Suprapubic skin (tissue), 4 donors: ENCODE measurements around the gene SUGCT. TPM values are rescaled to one million over a fixed set of nuclear protein-coding genes. Genes with fewer than 3 reads are reported as not detected.

Experiments used
- DNase-seq, 2 donors: peaks; one replicate each; pipeline ENCODE4 v3.0.0-alpha.2; 2019; ENCODE audit warnings: low spot score in 2 of 2
- H3K27ac ChIP-seq: fragments of 200-600 bp; sonication (generic); one replicate; pipeline ENCODE4 v1.5.1; 2019
- H3K27me3 ChIP-seq: fragments of 200-600 bp; sonication (generic); one replicate; pipeline ENCODE4 v1.5.1; 2019
- H3K36me3 ChIP-seq: fragments of 200-600 bp; sonication (generic); one replicate; pipeline ENCODE4 v1.5.1; 2019
- H3K4me1 ChIP-seq: fragments of 200-600 bp; sonication (generic); one replicate; pipeline ENCODE4 v1.5.1; 2019
- H3K4me3 ChIP-seq: fragments of 200-600 bp; sonication (generic); one replicate; pipeline ENCODE4 v1.5.1; 2019; ENCODE audit warnings: mild to moderate bottlenecking
- H3K9me3 ChIP-seq: fragments of 200-600 bp; sonication (generic); one replicate; pipeline ENCODE4 v1.5.1; 2019
- EP300 ChIP-seq: sonication (generic); formaldehyde crosslinking; IDR thresholded peaks from one replicate; pipeline ENCODE4 v1.6.1; 2017; ENCODE audit warnings: antibody characterized with exemption
- POLR2A ChIP-seq, 2 donors: fragments of 450-650 bp; IDR thresholded peaks; one replicate each; pipeline ENCODE4 v1.6.1; 2017; ENCODE audit warnings: antibody characterized with exemption in 2 of 2, mild to moderate bottlenecking in 2 of 2, moderate library complexity in 2 of 2
- POLR2AphosphoS5 ChIP-seq, 3 donors: sonication (generic); formaldehyde crosslinking; IDR thresholded peaks; one replicate each; pipeline ENCODE4 v1.6.1; 2017; ENCODE audit warnings: antibody characterized with exemption in 3 of 3
- WGBS: methylation state at CpG from one replicate; pipeline ENCODE4 v1.1.5; 2018; 5-methylcytosine and 5-hydroxymethylcytosine counted together
- total RNA-seq, 4 donors: library from RNA; depleted of rRNA; stranded (reverse); fragments of >200 nt; gene quantifications; one replicate each; pipeline ENCODE4 v1.1.0, GENCODE V29; 2016
- TF ChIP-seq, protein P1 (sequence below), 2 donors: fragments of 200-600 bp in 1 of 2; fragments of 450-650 bp in 1 of 2; sonication (generic) in 1 of 2; IDR thresholded peaks; one replicate each; pipeline ENCODE4 v1.5.1; 2016 to 2019; ENCODE audit warnings: antibody characterized with exemption in 2 of 2, mild to moderate bottlenecking in 1 of 2, moderate library complexity in 1 of 2

SUGCT gene
- total RNA-seq, 4 donors from 2014 or later, result 0.73 to 2.2 (median 0.98) TPM; not detected in 1

DNA sequence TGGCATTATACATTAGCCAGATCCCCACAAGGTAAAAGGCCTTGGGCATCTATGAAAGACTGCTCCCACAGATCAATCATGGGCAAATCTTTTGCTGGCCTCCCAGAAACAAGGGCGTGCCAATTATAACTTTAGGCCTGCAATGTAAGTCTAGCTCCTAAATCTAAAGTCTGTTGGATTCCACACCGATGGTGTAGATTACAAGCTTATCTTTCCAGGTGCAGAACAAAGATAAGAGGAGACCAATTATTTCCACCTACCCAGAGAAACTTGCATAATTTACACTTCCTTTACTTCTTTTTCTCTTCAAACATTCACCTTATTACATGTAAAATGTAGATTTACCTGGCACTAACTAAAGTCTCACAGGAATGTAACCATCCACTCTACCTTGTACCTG is 713.1 kb downstream of the SUGCT start:
- Histone ChIP-seq H3K4me3 (no peak overlapping the region), H3K4me1 (peaks cover 7% of the 10 kb centered on the region), H3K27ac (no peak overlapping the region), H3K36me3 (no peaks in the 10 kb centered on the region), H3K27me3 (no peaks in the 10 kb centered on the region), H3K9me3 (no peaks in the 10 kb centered on the region)
- DNase-seq, result no peak
- TF ChIP-seq, protein P1, sequence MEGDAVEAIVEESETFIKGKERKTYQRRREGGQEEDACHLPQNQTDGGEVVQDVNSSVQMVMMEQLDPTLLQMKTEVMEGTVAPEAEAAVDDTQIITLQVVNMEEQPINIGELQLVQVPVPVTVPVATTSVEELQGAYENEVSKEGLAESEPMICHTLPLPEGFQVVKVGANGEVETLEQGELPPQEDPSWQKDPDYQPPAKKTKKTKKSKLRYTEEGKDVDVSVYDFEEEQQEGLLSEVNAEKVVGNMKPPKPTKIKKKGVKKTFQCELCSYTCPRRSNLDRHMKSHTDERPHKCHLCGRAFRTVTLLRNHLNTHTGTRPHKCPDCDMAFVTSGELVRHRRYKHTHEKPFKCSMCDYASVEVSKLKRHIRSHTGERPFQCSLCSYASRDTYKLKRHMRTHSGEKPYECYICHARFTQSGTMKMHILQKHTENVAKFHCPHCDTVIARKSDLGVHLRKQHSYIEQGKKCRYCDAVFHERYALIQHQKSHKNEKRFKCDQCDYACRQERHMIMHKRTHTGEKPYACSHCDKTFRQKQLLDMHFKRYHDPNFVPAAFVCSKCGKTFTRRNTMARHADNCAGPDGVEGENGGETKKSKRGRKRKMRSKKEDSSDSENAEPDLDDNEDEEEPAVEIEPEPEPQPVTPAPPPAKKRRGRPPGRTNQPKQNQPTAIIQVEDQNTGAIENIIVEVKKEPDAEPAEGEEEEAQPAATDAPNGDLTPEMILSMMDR (IDR thresholded peaks at IDR 0.05), result no peak
- no peak for TF ChIP-seq POLR2AphosphoS5 (IDR thresholded peaks at IDR 0.05)
- TF ChIP-seq POLR2A (IDR thresholded peaks at IDR 0.05), result no peak
- no peak for TF ChIP-seq EP300
- WGBS, result 36% methylated on average over 2 of the region's 2 CpGs

DNA sequence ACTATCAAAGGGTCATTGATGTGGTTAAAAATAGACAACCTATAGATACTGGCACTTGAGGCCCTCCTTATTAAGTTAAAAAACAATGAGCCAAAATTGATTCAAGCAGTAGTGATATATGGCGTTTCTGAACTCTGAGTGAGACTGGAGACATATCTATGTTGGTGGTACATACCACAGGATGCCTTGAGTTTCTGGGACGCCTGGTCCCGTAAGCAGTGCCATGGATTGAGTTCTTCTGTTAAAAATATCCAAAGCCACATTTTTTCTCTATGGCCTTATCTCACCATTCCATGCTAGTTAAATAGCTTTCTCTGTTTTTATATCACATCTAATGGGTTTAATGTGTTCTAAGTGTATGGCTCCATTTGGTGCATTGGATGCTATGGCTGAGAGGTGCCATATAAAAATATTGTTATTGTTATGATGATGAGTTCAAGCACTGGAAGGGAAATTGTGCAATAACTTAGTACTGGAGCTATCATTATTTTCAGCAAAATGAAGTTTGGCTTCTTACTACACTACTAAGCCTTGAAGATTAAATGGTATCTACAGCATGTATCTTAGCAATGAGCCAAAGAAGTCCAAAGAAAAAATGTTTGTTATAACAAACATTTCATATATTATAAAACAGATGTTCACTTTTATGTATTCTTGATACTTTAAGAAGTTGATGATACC is 713.9 kb downstream of the SUGCT start:
- H3K4me3 ChIP-seq, result no peak overlapping the region
- DNase-seq, result no peak
- no peaks in the 10 kb centered on the region for H3K9me3 ChIP-seq
- H3K27me3 ChIP-seq, result no peaks in the 10 kb centered on the region
- H3K27ac ChIP-seq, result no peak overlapping the region
- TF ChIP-seq EP300, result no peak
- TF ChIP-seq POLR2AphosphoS5 (IDR thresholded peaks at IDR 0.05), result no peak
- no peak for TF ChIP-seq POLR2A (IDR thresholded peaks at IDR 0.05)
- TF ChIP-seq, protein P1 (IDR thresholded peaks at IDR 0.05), result no peak
- no peaks in the 10 kb centered on the region for H3K36me3 ChIP-seq
- H3K4me1 ChIP-seq, result peaks cover 2% of the 10 kb centered on the region
- WGBS, result 90% methylated on average over 3 of the region's 3 CpGs

DNA sequence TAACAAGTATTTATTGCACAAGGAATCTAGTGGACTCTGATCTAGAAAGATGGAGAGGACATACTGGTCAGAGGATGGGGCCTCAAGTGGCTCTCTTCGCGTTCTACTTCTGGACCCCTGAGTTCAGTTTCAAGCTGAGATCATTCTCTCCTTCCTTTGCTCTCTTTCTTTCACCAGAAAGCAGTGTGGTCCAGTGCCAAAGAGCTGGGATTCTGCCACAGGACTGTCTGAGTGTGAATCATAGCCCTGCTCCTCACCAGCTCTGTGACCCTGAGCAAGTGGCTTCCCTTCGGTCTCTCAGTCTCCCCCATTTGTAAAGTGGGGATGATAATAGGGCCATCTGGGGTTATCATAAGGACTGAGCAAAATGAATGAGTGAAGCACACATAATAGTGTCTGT is 715.2 kb downstream of the SUGCT start:
- WGBS, result 94% methylated on average over 3 of the region's 3 CpGs
- TF ChIP-seq POLR2AphosphoS5 (IDR thresholded peaks at IDR 0.05), result no peak
- TF ChIP-seq EP300, result no peak
- TF ChIP-seq, protein P1 (IDR thresholded peaks at IDR 0.05), result no peak
- TF ChIP-seq POLR2A (IDR thresholded peaks at IDR 0.05), result no peak
- no peaks in the 10 kb centered on the region for H3K9me3 ChIP-seq
- H3K27ac ChIP-seq, result no peak overlapping the region
- H3K4me3 ChIP-seq, result no peak overlapping the region
- DNase-seq, result no peak
- H3K27me3 ChIP-seq, result no peaks in the 10 kb centered on the region
- no peaks in the 10 kb centered on the region for H3K36me3 ChIP-seq
- no peaks in the 10 kb centered on the region for H3K4me1 ChIP-seq

DNA sequence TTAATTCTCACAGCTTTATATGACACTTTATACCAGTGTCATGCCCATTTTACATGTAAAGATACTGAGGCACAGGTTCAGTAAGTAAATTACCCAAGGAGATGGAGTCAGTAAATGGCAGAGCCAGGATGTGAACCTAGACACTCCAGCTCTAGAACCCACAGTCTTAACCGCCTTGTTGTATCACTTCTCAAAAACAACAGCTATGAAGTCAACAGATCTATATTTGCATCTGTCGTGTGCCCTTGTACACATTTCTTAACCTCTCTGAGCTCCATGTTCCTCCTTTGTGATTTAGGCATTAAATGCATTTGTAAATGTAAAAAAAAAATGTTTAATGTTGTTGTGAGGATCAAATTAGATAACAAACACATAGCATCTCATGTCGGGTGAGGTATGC is 716.2 kb downstream of the SUGCT start:
- H3K9me3 ChIP-seq, result no peaks in the 10 kb centered on the region
- no peak overlapping the region for H3K4me3 ChIP-seq
- no peaks in the 10 kb centered on the region for H3K36me3 ChIP-seq
- DNase-seq, result no peak
- no peaks in the 10 kb centered on the region for H3K4me1 ChIP-seq
- WGBS, result 98% methylated on average over 3 of the region's 3 CpGs
- TF ChIP-seq POLR2A (IDR thresholded peaks at IDR 0.05) (no peak), EP300 (no peak), POLR2AphosphoS5 (IDR thresholded peaks at IDR 0.05) (no peak)
- TF ChIP-seq, protein P1 (IDR thresholded peaks at IDR 0.05), result no peak
- no peak overlapping the region for H3K27ac ChIP-seq
- no peaks in the 10 kb centered on the region for H3K27me3 ChIP-seq

DNA sequence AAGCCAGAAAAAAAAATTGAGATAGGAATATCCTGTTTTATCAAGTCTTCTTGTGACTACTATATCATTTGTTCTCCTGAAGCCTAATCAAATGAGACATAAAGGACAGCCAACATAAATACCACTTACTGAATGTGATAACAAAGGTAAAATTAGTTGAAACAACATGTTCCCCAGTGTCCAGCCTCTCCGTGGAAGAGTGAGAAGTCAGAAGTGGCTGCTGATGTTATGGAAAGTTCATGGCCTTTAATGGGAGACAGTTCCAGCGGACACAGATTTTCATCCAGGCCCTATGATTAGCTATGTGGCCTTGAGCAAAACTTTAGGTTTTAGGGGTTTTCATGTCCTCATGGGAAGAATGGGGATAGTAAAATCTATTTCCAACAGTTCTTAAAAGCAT is 724.3 kb downstream of the SUGCT start:
- peaks cover 4% of the 10 kb centered on the region for H3K4me1 ChIP-seq
- no peak for DNase-seq
- 92% methylated on average over 2 of the region's 2 CpGs for WGBS
- H3K4me3 ChIP-seq, result no peak overlapping the region
- TF ChIP-seq, protein P1 (IDR thresholded peaks at IDR 0.05), result no peak
- TF ChIP-seq POLR2AphosphoS5 (IDR thresholded peaks at IDR 0.05), result no peak
- no peak for TF ChIP-seq EP300
- TF ChIP-seq POLR2A (IDR thresholded peaks at IDR 0.05), result no peak
- no peak overlapping the region for H3K27ac ChIP-seq
- H3K9me3 ChIP-seq, result no peaks in the 10 kb centered on the region
- no peaks in the 10 kb centered on the region for H3K27me3 ChIP-seq
- no peaks in the 10 kb centered on the region for H3K36me3 ChIP-seq
